Ovary (tissue), 3 donors: ENCODE results near the gene AP5S1.
"Not testable (repeated sequence)": the region's sequence is repeated elsewhere in the genome, so short reads cannot be mapped to it uniquely, and the experiment has no call there.

Source experiments
- CTCF ChIP-seq, 3 donors: fragments of 450-650 bp in 2 of 3; fragments of 200-600 bp in 1 of 3; IDR thresholded peaks; one replicate each; pipeline versions ENCODE4 v1.5.1 to v1.8.0; 2016 to 2022; ENCODE audit warnings: antibody characterized with exemption in 3 of 3, mild to moderate bottlenecking in 1 of 3
- EP300 ChIP-seq: sonication (generic); formaldehyde crosslinking; IDR thresholded peaks from one replicate; pipeline ENCODE4 v1.6.1; 2017; ENCODE audit warnings: antibody characterized with exemption
- POLR2A ChIP-seq: fragments of 450-650 bp; IDR thresholded peaks from one replicate; pipeline ENCODE4 v1.6.1; 2017; ENCODE audit warnings: antibody characterized with exemption, mild to moderate bottlenecking, moderate library complexity
- donor health status: DM: no; HTN: no; CAD: no.

GRCh38 chr20:3843990-3844619, 23.8 kb downstream of the AP5S1 start:
- not testable (repeated sequence) for TF ChIP-seq POLR2A; CTCF (IDR thresholded peaks at IDR 0.05); EP300
